ENCODE measurements around the gene UAP1L1.

- TF ChIP-seq CTCF (IDR thresholded peaks at IDR 0.05), result no peak
- TF ChIP-seq POLR2A (IDR thresholded peaks at IDR 0.05), result no peak
Measured at GRCh38 chr9:137035937-137036336, 41.4 kb upstream of the UAP1L1 start.

Data from vagina (tissue), 2 donors.